CD4-positive, CD25-positive, alpha-beta regulatory T cell (primary cell): ENCODE measurements around the gene SYNGR1. TPM values are rescaled to one million over a fixed set of nuclear protein-coding genes. Genes with fewer than 3 reads are reported as not detected.
"Not testable (repeated sequence)": the region's sequence is repeated elsewhere in the genome, so short reads cannot be mapped to it uniquely, and the experiment has no call there.

Source experiments
- ATAC-seq, 2 donors: fragments of 150-1000 bp; cut with Tn5 transposase; one replicate each; pipeline ENCODE4 v1.10.0; 2021; ENCODE audit warnings: low read depth in 2 of 2, moderate number of reproducible peaks in 2 of 2, moderate library complexity in 1 of 2
- DNase-seq, 3 donors: peaks; one replicate each; pipeline versions ENCODE4 v3.0.0 to v3.0.0-alpha.2; 2012 to 2022; ENCODE audit warnings: mixed read lengths in 1 of 3
- H3K27ac ChIP-seq: one replicate; pipeline ENCODE4 v1.7.0; 2013; ENCODE audit warnings: mild to moderate bottlenecking, low read length; ENCODE audit not compliant: insufficient read depth, poor library complexity, severe bottlenecking
- H3K27me3 ChIP-seq: one replicate; pipeline ENCODE4 v1.7.0; 2013; ENCODE audit warnings: low read length; ENCODE audit not compliant: control insufficient read depth, insufficient read depth
- H3K36me3 ChIP-seq: one replicate; pipeline ENCODE4 v1.7.0; 2013; ENCODE audit warnings: mild to moderate bottlenecking, low read length, moderate library complexity; ENCODE audit not compliant: control insufficient read depth, insufficient read depth
- H3K4me1 ChIP-seq: 2 replicates; pipeline ENCODE4 v1.7.0; 2013; ENCODE audit warnings: mild to moderate bottlenecking, low read length; ENCODE audit not compliant: insufficient read depth, control insufficient read depth, poor library complexity, severe bottlenecking
- H3K4me3 ChIP-seq: one replicate; pipeline ENCODE4 v1.7.0; 2013; ENCODE audit warnings: low read depth, mild to moderate bottlenecking, low read length, moderate library complexity
- H3K9me3 ChIP-seq, 2 experiments: 1 replicate in 1 of 2; 2 replicates in 1 of 2; pipeline ENCODE4 v1.7.0; 2013; ENCODE audit warnings: low read length in 2 of 2, mild to moderate bottlenecking in 1 of 2, moderate library complexity in 1 of 2; ENCODE audit not compliant: control insufficient read depth in 2 of 2
- H3K27ac Mint-ChIP-seq, 3 donors: one replicate each; pipeline ENCODE4 v1.8.0; 2020 to 2022; ENCODE audit warnings: mild to moderate bottlenecking in 3 of 3, mixed read lengths in 3 of 3, moderate library complexity in 2 of 3
- H3K27me3 Mint-ChIP-seq: one replicate; pipeline ENCODE4 v1.8.0; 2022; ENCODE audit warnings: mild to moderate bottlenecking, mixed read lengths
- H3K36me3 Mint-ChIP-seq: one replicate; pipeline ENCODE4 v1.8.0; 2020; ENCODE audit warnings: mixed read lengths
- H3K4me1 Mint-ChIP-seq, 4 donors: one replicate each; pipeline ENCODE4 v1.8.0; 2020 to 2022; ENCODE audit warnings: mixed read lengths in 4 of 4, mild to moderate bottlenecking in 1 of 4
- H3K4me3 Mint-ChIP-seq, 4 donors: one replicate each; pipeline ENCODE4 v1.8.0; 2020 to 2022; ENCODE audit warnings: mild to moderate bottlenecking in 4 of 4, mixed read lengths in 4 of 4, moderate library complexity in 3 of 4
- H3K9me3 Mint-ChIP-seq, 7 donors: one replicate each; pipeline ENCODE4 v1.8.0; 2020 to 2022; ENCODE audit warnings: mixed read lengths in 7 of 7, mild to moderate bottlenecking in 3 of 7, moderate library complexity in 2 of 7
- polyA plus RNA-seq, 4 donors: library from polyadenylated mRNA; unstranded; fragments of 300-500 nt; fragmentation: Illumina TruSeq; gene quantifications; one replicate each; pipeline ENCODE4 v1.2.3, GENCODE V29; 2021
- total RNA-seq: library from RNA; stranded (reverse); gene quantifications from one replicate; pipeline ENCODE4 v1.2.3, GENCODE V29; 2022

Gene SYNGR1
- total and polyA plus RNA-seq, 5 donors from 2014 or later: 0.22 to 1.1 (median 0.59) TPM

- H3K27me3 ChIP-seq: peaks cover 8% of the 10 kb centered on the region
- H3K4me3 ChIP-seq: no peak overlapping the region
- H3K27ac ChIP-seq: no peak overlapping the region
- no peaks in the 10 kb centered on the region for H3K36me3 ChIP-seq
- H3K27me3 Mint-ChIP-seq: peaks cover 42% of the 10 kb centered on the region
- no peaks in the 10 kb centered on the region for H3K9me3 ChIP-seq
- H3K27ac Mint-ChIP-seq: no peak overlapping the region
- ATAC-seq (peak in 1 of 2 donors; percentile 29), DNase-seq (peak in 1 of 3 donors; percentile 11)
- peaks cover 3 to 12% (median 5%) of the 10 kb centered on the region in 4 donors for H3K4me1 Mint-ChIP-seq
- H3K4me1 ChIP-seq: peaks cover 8% of the 10 kb centered on the region
- H3K36me3 Mint-ChIP-seq: no peaks in the 10 kb centered on the region
- peak overlapping the region; percentile 33 to 88 (median 82) for H3K4me3 Mint-ChIP-seq
- H3K9me3 Mint-ChIP-seq: peaks cover 0 to 2% (median 0%) of the 10 kb centered on the region in 7 donors
Observed at GRCh38 chr22:39349506-39349966, 255 bp upstream of the SYNGR1 start.

GRCh38 chr22:39350757-39351688, 1.2 kb downstream of the SYNGR1 start:
- Mint-ChIP-seq H3K27me3 (peaks cover 37% of the 10 kb centered on the region), H3K4me1 (peaks cover 3 to 12% (median 5%) of the 10 kb centered on the region in 4 donors), H3K4me3 (peak overlapping the region in 3 of 4 donors; percentile 66 to 81 (median 71)), H3K36me3 (no peaks in the 10 kb centered on the region), H3K27ac (no peak overlapping the region), H3K9me3 (peaks cover 0 to 2% (median 0%) of the 10 kb centered on the region in 7 donors)
- Histone ChIP-seq H3K9me3 (no peaks in the 10 kb centered on the region), H3K27me3 (peaks cover 8% of the 10 kb centered on the region), H3K4me1 (peaks cover 8% of the 10 kb centered on the region), H3K36me3 (no peaks in the 10 kb centered on the region), H3K4me3 (no peak overlapping the region), H3K27ac (no peak overlapping the region)
- DNase-seq (no peak), ATAC-seq (no peak)

- no peak overlapping the region for H3K27ac Mint-ChIP-seq
Observed at GRCh38 chr22:39351689-39352214, 2.0 kb downstream of the SYNGR1 start.

GRCh38 chr22:39352306-39352891, 2.6 kb downstream of the SYNGR1 start:
- peaks cover 8% of the 10 kb centered on the region for H3K27me3 ChIP-seq
- ATAC-seq (no peak), DNase-seq (no peak)
- no peaks in the 10 kb centered on the region for H3K36me3 Mint-ChIP-seq
- H3K4me1 ChIP-seq: peaks cover 8% of the 10 kb centered on the region
- H3K9me3 ChIP-seq: no peaks in the 10 kb centered on the region
- H3K27me3 Mint-ChIP-seq: peaks cover 37% of the 10 kb centered on the region
- H3K4me3 ChIP-seq: no peak overlapping the region
- H3K36me3 ChIP-seq: no peaks in the 10 kb centered on the region
- no peak overlapping the region for H3K4me3 Mint-ChIP-seq
- H3K4me1 Mint-ChIP-seq: peaks cover 0 to 12% (median 5%) of the 10 kb centered on the region in 4 donors
- no peak overlapping the region for H3K27ac ChIP-seq
- no peak overlapping the region for H3K27ac Mint-ChIP-seq
- H3K9me3 Mint-ChIP-seq: peaks cover 0 to 2% (median 0%) of the 10 kb centered on the region in 7 donors

More at GRCh38 chr22:39351689-39352214, 2.0 kb downstream of the SYNGR1 start:
- H3K36me3 ChIP-seq: no peaks in the 10 kb centered on the region
- Mint-ChIP-seq H3K36me3 (no peaks in the 10 kb centered on the region), H3K27me3 (peaks cover 37% of the 10 kb centered on the region), H3K4me3 (peak overlapping the region in 3 of 4 donors; percentile 53 to 66 (median 65)), H3K9me3 (peaks cover 0 to 2% (median 0%) of the 10 kb centered on the region in 7 donors), H3K4me1 (peaks cover 0 to 12% (median 5%) of the 10 kb centered on the region in 4 donors)
- H3K27ac ChIP-seq: no peak overlapping the region
- H3K27me3 ChIP-seq: peaks cover 8% of the 10 kb centered on the region
- no peaks in the 10 kb centered on the region for H3K9me3 ChIP-seq
- peaks cover 8% of the 10 kb centered on the region for H3K4me1 ChIP-seq
- ATAC-seq (peak in 1 of 2 donors; percentile 27), DNase-seq (no peak)
- H3K4me3 ChIP-seq: no peak overlapping the region

GRCh38 chr22:39353346-39353745, 3.6 kb downstream of the SYNGR1 start:
- peaks cover 8% of the 10 kb centered on the region for H3K27me3 ChIP-seq

GRCh38 chr22:39355080-39355479, 5.3 kb downstream of the SYNGR1 start:
- Mint-ChIP-seq H3K4me1 (peaks cover 0 to 5% (median 0%) of the 10 kb centered on the region in 4 donors), H3K4me3 (no peak overlapping the region), H3K9me3 (no peaks in the 10 kb centered on the region), H3K27ac (no peak overlapping the region), H3K27me3 (peaks cover 24% of the 10 kb centered on the region), H3K36me3 (no peaks in the 10 kb centered on the region)
- Histone ChIP-seq H3K36me3 (no peaks in the 10 kb centered on the region), H3K27ac (no peak overlapping the region), H3K4me3 (no peak overlapping the region), H3K27me3 (peaks cover 4% of the 10 kb centered on the region), H3K9me3 (no peaks in the 10 kb centered on the region), H3K4me1 (peaks cover 7% of the 10 kb centered on the region)
- ATAC-seq (no peak), DNase-seq (no peak)

More at GRCh38 chr22:39353346-39353745, 3.6 kb downstream of the SYNGR1 start:
- Mint-ChIP-seq H3K4me3 (no peak overlapping the region), H3K27me3 (peaks cover 32% of the 10 kb centered on the region), H3K4me1 (peaks cover 0 to 12% (median 5%) of the 10 kb centered on the region in 4 donors), H3K36me3 (no peaks in the 10 kb centered on the region), H3K9me3 (peaks cover 0 to 2% (median 0%) of the 10 kb centered on the region in 7 donors), H3K27ac (no peak overlapping the region)
- DNase-seq (no peak), ATAC-seq (no peak)
- Histone ChIP-seq H3K4me1 (peaks cover 8% of the 10 kb centered on the region), H3K9me3 (no peaks in the 10 kb centered on the region), H3K36me3 (no peaks in the 10 kb centered on the region), H3K27ac (no peak overlapping the region), H3K4me3 (no peak overlapping the region)

GRCh38 chr22:39355805-39356204, 6.0 kb downstream of the SYNGR1 start:
- not testable (repeated sequence) for H3K4me3 ChIP-seq, H3K27ac ChIP-seq, H3K9me3 Mint-ChIP-seq, H3K4me1 ChIP-seq, ATAC-seq, H3K4me3 Mint-ChIP-seq, H3K27me3 ChIP-seq, H3K36me3 ChIP-seq, H3K4me1 Mint-ChIP-seq, H3K27ac Mint-ChIP-seq, H3K36me3 Mint-ChIP-seq, DNase-seq, H3K9me3 ChIP-seq
- H3K27me3 Mint-ChIP-seq: peaks cover 19% of the 10 kb centered on the region
